PC-3 (cell line): ENCODE data around the gene ASB13.

Source experiments
- CTCF ChIP-seq: fragments of 300-600 bp; sonication (generic); conservative IDR thresholded peaks from 2 replicates; pipeline ENCODE4 v1.5.1; 2017; ENCODE audit warnings: antibody characterized with exemption, low read depth, mild to moderate bottlenecking, low read length
- EZH2 ChIP-seq: fragments of 300-600 bp; sonication (generic); IDR thresholded peaks from one replicate; pipeline ENCODE4 v1.6.1; 2017; ENCODE audit warnings: antibody characterized with exemption, mild to moderate bottlenecking, low read length; ENCODE audit not compliant: unreplicated experiment
- EZH2phosphoT487 ChIP-seq: fragments of 300-600 bp; sonication (generic); IDR thresholded peaks from 2 replicates; pipeline ENCODE4 v1.6.1; 2018; ENCODE audit warnings: mild to moderate bottlenecking, antibody characterized with exemption, low read length, borderline replicate concordance

GRCh38 chr10:5620966-5621365, 45.4 kb downstream of the ASB13 start:
- TF ChIP-seq CTCF (no peak), EZH2 (no peak), EZH2phosphoT487 (no peak)
